ENCODE measurements around the gene NKTR.

GRCh38 chr3:42668793-42669217 is 68.3 kb downstream of the NKTR start:
- TF ChIP-seq CTCF (IDR thresholded peaks at IDR 0.05) (no peak), POLR2A (IDR thresholded peaks at IDR 0.05) (no peak)

All from esophagus squamous epithelium (tissue), 4 donors.